Neural crest cell (in vitro differentiated cells): ENCODE results near the gene ELOVL2. TPM values are rescaled to one million over a fixed set of nuclear protein-coding genes. Genes with fewer than 3 reads are reported as not detected.

ENCODE experiments used
- DNase-seq: peaks from one replicate; pipeline ENCODE4 v3.0.0; 2021; ENCODE audit warnings: low read depth, mixed read lengths, low spot score
- H3K27ac Mint-ChIP-seq: one replicate; pipeline ENCODE4 v1.8.0; 2021; ENCODE audit warnings: mild to moderate bottlenecking, mixed read lengths; ENCODE audit not compliant: unreplicated experiment
- H3K27me3 Mint-ChIP-seq: 2 replicates; pipeline ENCODE4 v1.8.0; 2021; ENCODE audit warnings: low read depth, mild to moderate bottlenecking, mixed read lengths
- H3K36me3 Mint-ChIP-seq: 2 replicates; pipeline ENCODE4 v1.8.0; 2021; ENCODE audit warnings: low read depth, mild to moderate bottlenecking, mixed read lengths
- H3K4me1 Mint-ChIP-seq: 2 replicates; pipeline ENCODE4 v1.8.0; 2021; ENCODE audit warnings: mixed read lengths
- H3K4me3 Mint-ChIP-seq: one replicate; pipeline ENCODE4 v1.8.0; 2021; ENCODE audit warnings: mild to moderate bottlenecking, mixed read lengths
- H3K9me3 Mint-ChIP-seq: 2 replicates; pipeline ENCODE4 v1.8.0; 2021; ENCODE audit warnings: mixed read lengths
- CTCF ChIP-seq: fragments of 200-600 bp; sonication (generic); conservative IDR thresholded peaks from 2 replicates; pipeline ENCODE4 v1.5.0; 2021; ENCODE audit warnings: antibody characterized with exemption, mild to moderate bottlenecking
- total RNA-seq: library from RNA; stranded (reverse); gene quantifications from 2 replicates; pipeline ENCODE4 v1.2.1, GENCODE V29; 2021

ELOVL2 gene
- total RNA-seq, 1 donor from 2014 or later = 12.8 TPM

GRCh38 chr6:11065436-11066202 lies 21.5 kb upstream of the ELOVL2 start:
- no peak for TF ChIP-seq CTCF
- no peak overlapping the region for H3K4me3 Mint-ChIP-seq
- peaks cover 4% of the 10 kb centered on the region for H3K4me1 Mint-ChIP-seq
- DNase-seq = no peak
- H3K27ac Mint-ChIP-seq = no peak overlapping the region
- peaks cover 3% of the 10 kb centered on the region for H3K9me3 Mint-ChIP-seq
- no peaks in the 10 kb centered on the region for H3K36me3 Mint-ChIP-seq
- no peaks in the 10 kb centered on the region for H3K27me3 Mint-ChIP-seq

- no peaks in the 10 kb centered on the region for H3K27me3 Mint-ChIP-seq
- H3K4me1 Mint-ChIP-seq = peaks cover 4% of the 10 kb centered on the region
- no peak for DNase-seq
- peaks cover 3% of the 10 kb centered on the region for H3K9me3 Mint-ChIP-seq
- H3K27ac Mint-ChIP-seq = no peak overlapping the region
- H3K4me3 Mint-ChIP-seq = no peak overlapping the region
- H3K36me3 Mint-ChIP-seq = no peaks in the 10 kb centered on the region
- TF ChIP-seq CTCF = no peak
Measured at GRCh38 chr6:11064836-11065235, 20.7 kb upstream of the ELOVL2 start.

- Mint-ChIP-seq H3K9me3 (peaks cover 3% of the 10 kb centered on the region), H3K27me3 (no peaks in the 10 kb centered on the region)
Measured at GRCh38 chr6:11062715-11063114, 18.6 kb upstream of the ELOVL2 start.

GRCh38 chr6:11062083-11062482 lies 18.0 kb upstream of the ELOVL2 start:
- DNase-seq = no peak
- no peak overlapping the region for H3K27ac Mint-ChIP-seq
- no peak overlapping the region for H3K4me3 Mint-ChIP-seq

More at GRCh38 chr6:11062715-11063114, 18.6 kb upstream of the ELOVL2 start:
- DNase-seq = no peak
- TF ChIP-seq CTCF = no peak
- Mint-ChIP-seq H3K27ac (no peak overlapping the region), H3K4me3 (no peak overlapping the region), H3K4me1 (peaks cover 4% of the 10 kb centered on the region), H3K36me3 (no peaks in the 10 kb centered on the region)

GRCh38 chr6:11058406-11058805 lies 14.3 kb upstream of the ELOVL2 start:
- H3K9me3 Mint-ChIP-seq = peaks cover 3% of the 10 kb centered on the region
- H3K4me3 Mint-ChIP-seq = no peak overlapping the region
- DNase-seq = no peak
- H3K4me1 Mint-ChIP-seq = peaks cover 5% of the 10 kb centered on the region
- no peaks in the 10 kb centered on the region for H3K36me3 Mint-ChIP-seq
- H3K27ac Mint-ChIP-seq = no peak overlapping the region
- H3K27me3 Mint-ChIP-seq = no peaks in the 10 kb centered on the region
- TF ChIP-seq CTCF = no peak

More at GRCh38 chr6:11062083-11062482, 18.0 kb upstream of the ELOVL2 start:
- no peaks in the 10 kb centered on the region for H3K27me3 Mint-ChIP-seq
- peaks cover 4% of the 10 kb centered on the region for H3K4me1 Mint-ChIP-seq
- no peak for TF ChIP-seq CTCF
- H3K9me3 Mint-ChIP-seq = peaks cover 3% of the 10 kb centered on the region
- H3K36me3 Mint-ChIP-seq = no peaks in the 10 kb centered on the region
